Activated CD8-positive, alpha-beta T cell treated with anti-CD3 and anti-CD28 coated beads for 36 hours (primary cell): ENCODE measurements around the gene NOTCH3. TPM values are rescaled to one million over a fixed set of nuclear protein-coding genes. Genes with fewer than 3 reads are reported as not detected.

Experiments
- ATAC-seq: fragments of 200-7000 bp; cut with Tn5 transposase; one replicate; pipeline ENCODE4 v1.10.0; 2021; ENCODE audit warnings: mild to moderate bottlenecking, moderate library complexity
- CTCF ChIA-PET: fragments of 350-600 bp; sonication (Branson Sonifier 250); formaldehyde crosslinking; loops from one replicate; lab custom pipeline; 2021; ENCODE audit warnings: antibody characterized with exemption; lab: Charles Lee
- POLR2A ChIA-PET: fragments of 350-600 bp; sonication (Branson Sonifier 250); formaldehyde crosslinking; loops from one replicate; lab custom pipeline; 2021; ENCODE audit warnings: antibody characterized with exemption; lab: Charles Lee
- DNase-seq: peaks from one replicate; pipeline ENCODE4 v3.0.0-alpha.2; 2020
- H3K27ac Mint-ChIP-seq: one replicate; pipeline ENCODE4 v1.8.0; 2021; ENCODE audit warnings: mild to moderate bottlenecking, mixed read lengths
- H3K27me3 Mint-ChIP-seq: one replicate; pipeline ENCODE4 v1.8.0; 2021; ENCODE audit warnings: mixed read lengths
- H3K36me3 Mint-ChIP-seq: one replicate; pipeline ENCODE4 v1.8.0; 2021; ENCODE audit warnings: low read depth, mixed read lengths
- H3K4me1 Mint-ChIP-seq: one replicate; pipeline ENCODE4 v1.8.0; 2021; ENCODE audit warnings: low read depth, mixed read lengths
- H3K4me3 Mint-ChIP-seq: one replicate; pipeline ENCODE4 v1.8.0; 2021; ENCODE audit warnings: mild to moderate bottlenecking, moderate library complexity, mixed read lengths
- H3K9me3 Mint-ChIP-seq: one replicate; pipeline ENCODE4 v1.8.0; 2021; ENCODE audit warnings: mixed read lengths
- CTCF ChIP-seq: fragments of 200-600 bp; IDR thresholded peaks from one replicate; pipeline ENCODE4 v1.8.0; 2022; ENCODE audit warnings: antibody characterized with exemption, mild to moderate bottlenecking
- intact Hi-C: fragments of 100-400 bp; cut with micrococcal nuclease; formaldehyde crosslinking; loops from one replicate; pipeline ENCODE4 v1.10.0; 2022
- total RNA-seq, 2 experiments: library from RNA; stranded (reverse); gene quantifications; one replicate each; pipeline ENCODE4 v1.2.3, GENCODE V29; 2021

The NOTCH3 gene
- total RNA-seq, 2 experiments from 2014 or later, result 0.16 TPM; not detected in 1

DNA sequence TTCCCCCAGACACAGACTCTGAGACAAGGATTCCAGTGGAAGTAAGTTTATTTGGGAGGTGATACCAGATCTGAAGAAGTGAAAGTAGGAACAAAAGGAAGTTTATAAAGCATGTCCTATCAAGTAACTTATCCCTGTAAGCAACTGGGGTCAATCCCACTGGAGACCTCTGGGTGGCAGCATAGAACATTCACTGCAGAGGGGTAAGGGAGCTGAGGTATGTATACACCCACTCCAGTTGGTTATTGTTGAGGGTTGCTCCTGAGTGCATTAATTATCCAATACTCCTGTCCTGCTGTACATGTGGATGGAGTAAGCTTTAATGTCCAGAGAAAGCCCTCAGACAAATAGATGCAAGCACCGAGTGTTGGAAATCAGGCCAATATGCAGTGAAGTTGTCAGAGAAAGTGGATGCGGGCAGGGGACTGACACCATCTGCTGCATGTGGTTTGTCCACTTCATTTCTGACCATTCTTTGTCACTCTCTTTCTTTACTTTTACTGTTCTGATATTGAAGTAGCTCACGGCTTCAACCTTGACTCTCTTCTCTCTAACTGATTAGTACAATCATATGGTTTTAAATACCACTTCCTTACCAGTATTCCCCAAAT is 46.7 kb downstream of the NOTCH3 start:
- no peaks in the 10 kb centered on the region for H3K36me3 Mint-ChIP-seq
- H3K9me3 Mint-ChIP-seq, result peaks cover 2% of the 10 kb centered on the region
- ChIA-PET POLR2A (no interaction called here), CTCF (interaction anchor here (0.8 to 7.2 kb wide), 17 partner anchors 14 to 402 kb away, joined by 3 to 88 read pairs (median 5); no protein-coding TSS in a partner anchor)
- peaks cover 5% of the 10 kb centered on the region for H3K4me1 Mint-ChIP-seq
- H3K27me3 Mint-ChIP-seq, result peaks cover 11% of the 10 kb centered on the region
- intact Hi-C loops, result no loop called here
- ATAC-seq, result peak; percentile 71
- peak; percentile 68 for DNase-seq
- H3K4me3 Mint-ChIP-seq, result no peak overlapping the region
- peak; percentile 66 for TF ChIP-seq CTCF
- H3K27ac Mint-ChIP-seq, result no peak overlapping the region

- ATAC-seq, result no peak
- H3K4me1 Mint-ChIP-seq, result peaks cover 5% of the 10 kb centered on the region
- TF ChIP-seq CTCF, result no peak
- intact Hi-C loops, result loop anchor here (1.0 to 2.0 kb wide), 2 partner anchors 49 to 57 kb away; no protein-coding TSS in a partner anchor
- POLR2A ChIA-PET, result no interaction called here
- H3K36me3 Mint-ChIP-seq, result no peaks in the 10 kb centered on the region
- H3K4me3 Mint-ChIP-seq, result no peak overlapping the region
- H3K27ac Mint-ChIP-seq, result no peak overlapping the region
- no peak for DNase-seq
- peaks cover 9% of the 10 kb centered on the region for H3K27me3 Mint-ChIP-seq
- CTCF ChIA-PET, result interaction anchor here (0.7 to 7.2 kb wide), 6 partner anchors 24 to 433 kb away, joined by 3 to 88 read pairs (median 4); a partner anchor contains a TSS
- H3K9me3 Mint-ChIP-seq, result peaks cover 2% of the 10 kb centered on the region
These were observed 51.1 kb downstream of the NOTCH3 start for GRCh38 chr19:15149737-15150136.

GRCh38 chr19:15147090-15147489 is 53.7 kb downstream of the NOTCH3 start:
- no peak for ATAC-seq
- Mint-ChIP-seq H3K4me1 (peaks cover 5% of the 10 kb centered on the region), H3K9me3 (no peaks in the 10 kb centered on the region), H3K36me3 (no peaks in the 10 kb centered on the region), H3K27me3 (no peaks in the 10 kb centered on the region), H3K27ac (no peak overlapping the region), H3K4me3 (no peak overlapping the region)
- no peak for TF ChIP-seq CTCF
- ChIA-PET CTCF (interaction anchor here (0.6 to 1.4 kb wide), 2 partner anchors 30 to 55 kb away, joined by 3 to 4 read pairs; no protein-coding TSS in a partner anchor), POLR2A (no interaction called here)
- intact Hi-C loops, result no loop called here
- DNase-seq, result no peak

GRCh38 chr19:15144046-15144646 is 56.6 kb downstream of the NOTCH3 start:
- no peak for TF ChIP-seq CTCF
- Mint-ChIP-seq H3K4me3 (no peak overlapping the region), H3K4me1 (no peaks in the 10 kb centered on the region), H3K9me3 (peaks cover 3% of the 10 kb centered on the region), H3K27ac (no peak overlapping the region), H3K27me3 (no peaks in the 10 kb centered on the region), H3K36me3 (peaks cover 3% of the 10 kb centered on the region)
- no peak for ATAC-seq
- no peak for DNase-seq
- CTCF ChIA-PET, result no interaction called here
- intact Hi-C loops, result no loop called here
- POLR2A ChIA-PET, result no interaction called here

DNA sequence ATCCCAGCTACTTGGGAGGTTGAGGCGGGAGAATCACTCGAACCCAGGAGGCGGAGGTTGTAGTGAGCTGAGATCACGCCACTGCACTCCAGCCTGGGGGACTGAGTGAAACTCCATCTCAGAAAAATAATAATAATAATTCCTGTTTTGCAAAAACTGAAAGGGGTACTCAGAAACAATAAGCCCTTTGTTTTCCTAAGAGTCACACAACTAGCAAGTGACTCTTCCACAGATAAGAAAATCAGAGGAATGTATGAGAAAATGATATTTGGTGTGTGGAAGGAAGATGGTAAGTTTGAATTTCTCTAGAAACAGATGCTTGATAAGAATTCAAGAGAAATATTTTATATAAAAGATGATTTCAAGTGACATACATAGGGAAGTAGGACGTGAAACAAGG is 58.5 kb downstream of the NOTCH3 start:
- no peak overlapping the region for H3K27ac Mint-ChIP-seq
- peaks cover 10% of the 10 kb centered on the region for H3K9me3 Mint-ChIP-seq
- no peak for TF ChIP-seq CTCF
- intact Hi-C loops, result no loop called here
- no peak for DNase-seq
- no peaks in the 10 kb centered on the region for H3K27me3 Mint-ChIP-seq
- POLR2A ChIA-PET, result no interaction called here
- H3K36me3 Mint-ChIP-seq, result peaks cover 3% of the 10 kb centered on the region
- no peaks in the 10 kb centered on the region for H3K4me1 Mint-ChIP-seq
- no peak overlapping the region for H3K4me3 Mint-ChIP-seq
- CTCF ChIA-PET, result no interaction called here
- no peak for ATAC-seq
